Fibroblast of lung (primary cell): ENCODE data around the gene PSMA7.

ENCODE experiments used
- CTCF ChIP-seq, 2 donors: IDR thresholded peaks in 1 of 2; conservative IDR thresholded peaks in 1 of 2; 1 replicate in 1 of 2; 2 replicates in 1 of 2; pipeline ENCODE4 v1.5.1; 2011 to 2012; ENCODE audit warnings: low read length in 2 of 2, control low read depth in 1 of 2, inconsistent platforms in 1 of 2, low read depth in 1 of 2, mild to moderate bottlenecking in 1 of 2
- EZH2 ChIP-seq: IDR thresholded peaks from 2 replicates; pipeline ENCODE4 v1.5.1; 2012; ENCODE audit warnings: low read length, control low read depth, mild to moderate bottlenecking; ENCODE audit errors: missing control alignments

GRCh38 chr20:62161347-62161746 lies 18.2 kb upstream of the PSMA7 start:
- no peak for TF ChIP-seq CTCF (conservative IDR thresholded peaks at IDR 0.05 in 1 of 2, IDR thresholded peaks at IDR 0.05 in 1 of 2; ENCODE audit: low read depth in 1 of 2, low read length in 2 of 2)
- no peak for TF ChIP-seq EZH2
